ENCODE results near the gene ZNF850. TPM values are rescaled to one million over a fixed set of nuclear protein-coding genes. Genes with fewer than 3 reads are reported as not detected.

The ZNF850 gene
- total and polyA plus RNA-seq, 9 of the 15 experiments (the other 6 are each of a cell fraction or from before 2014, with no cell fraction given), result 1.2 to 13.0 (median 5.9) TPM

DNA sequence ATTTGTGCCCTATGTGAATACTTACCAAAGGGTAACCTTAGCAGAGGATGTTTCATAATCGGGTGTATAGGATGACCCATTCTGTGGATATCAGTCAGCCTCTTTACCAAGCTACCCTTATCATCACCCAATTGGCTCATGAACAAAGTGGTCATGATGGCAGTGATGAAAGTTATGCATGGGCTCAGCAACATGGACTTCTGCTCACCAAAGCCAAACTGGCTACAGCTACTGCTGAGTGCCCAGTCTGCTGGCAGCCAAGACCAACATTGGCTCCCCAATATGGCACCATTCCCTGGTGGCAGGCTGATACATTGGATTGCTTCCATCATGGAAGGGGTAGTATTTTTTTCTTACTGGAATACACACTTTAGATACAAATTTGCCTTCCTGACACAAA is 100.2 kb downstream of the ZNF850 start:
- no peak for FAIRE-seq
- no TSS peak for BruUV-seq (replicated peaks)
- Histone ChIP-seq H3K27ac (ENCODE audit: extremely low read depth, low read depth, low read length) (no peak overlapping the region), H3K9ac (ENCODE audit: insufficient read depth in 1 of 2, low read depth in 2 of 2, low read length in 2 of 2) (no peak overlapping the region), H3K79me2 (ENCODE audit: control insufficient read depth, insufficient read depth, low read length) (no peaks in the 10 kb centered on the region), H3K27me3 (ENCODE audit: control insufficient read depth in 2 of 2, insufficient read depth in 2 of 2, low read length in 2 of 2) (no peaks in the 10 kb centered on the region), H3K36me3 (ENCODE audit: control insufficient read depth, insufficient read depth, low read length) (no peaks in the 10 kb centered on the region), H2AFZ (ENCODE audit: low read depth, low read length) (no peak overlapping the region), H3K4me2 (ENCODE audit: insufficient read depth, low read length) (no peak overlapping the region), H3K4me1 (replicated peaks in 1 of 2; ENCODE audit: control insufficient read depth in 2 of 2, insufficient read depth in 2 of 2, low read length in 2 of 2) (no peaks in the 10 kb centered on the region), H4K20me1 (replicated peaks; ENCODE audit: control insufficient read depth, insufficient read depth, low read length) (no peaks in the 10 kb centered on the region), H3K9me3 (replicated peaks; ENCODE audit: control insufficient read depth, insufficient read depth, low read depth, low read length) (no peaks in the 10 kb centered on the region; the same call in 1 of the 2 replicates), H3K9me1 (ENCODE audit: control insufficient read depth, insufficient read depth, low read length) (no peaks in the 10 kb centered on the region), H3K4me3 (no peak overlapping the region)
- no peak for ATAC-seq
- intact Hi-C loops (cut with micrococcal nuclease), result no loop called here
- DNase-seq (ENCODE audit: extremely low read depth in 1 of 4, low spot score in 3 of 4), result no peak
- POLR2A ChIA-PET, result interaction anchor here (0.6 kb wide), 1 partner anchor 99 kb away, joined by 3 read pairs; the partner anchor contains the start of gene ZNF529
- TF ChIP-seq FUS (optimal IDR thresholded peaks at IDR 0.05; ENCODE audit: low read depth, low read length), result no peak
- no peak for TF ChIP-seq PML (IDR thresholded peaks at IDR 0.05; ENCODE audit: low read length)
- TF ChIP-seq ARID2 (IDR thresholded peaks at IDR 0.05), result no peak
- no peak for TF ChIP-seq HIVEP1 (CRISPR knock-in tag; IDR thresholded peaks at IDR 0.05)
- no peak for TF ChIP-seq XRCC4 (IDR thresholded peaks at IDR 0.05; ENCODE audit: extremely low read depth, insufficient read depth, insufficient read length)
- TF ChIP-seq MTA2 (IDR thresholded peaks at IDR 0.05; ENCODE audit: low read depth), result no peak
- no peak for TF ChIP-seq MAFG (tag; conservative IDR thresholded peaks at IDR 0.05)
- TF ChIP-seq RBM25 (IDR thresholded peaks at IDR 0.05; ENCODE audit: low read depth, low read length, severe bottlenecking), result no peak
- TF ChIP-seq ZC3H8 (IDR thresholded peaks at IDR 0.05), result no peak
- TF ChIP-seq MYC (IDR thresholded peaks at IDR 0.05; ENCODE audit: low read depth, low read length), result no peak
- TF ChIP-seq MYC (CRISPR knock-in tag; IDR thresholded peaks at IDR 0.05; ENCODE audit: borderline replicate concordance, low read depth), result no peak
- TF ChIP-seq SRSF7 (optimal IDR thresholded peaks at IDR 0.05; ENCODE audit: low read depth, low read length), result no peak
- TF ChIP-seq HSF4 (CRISPR knock-in tag; IDR thresholded peaks at IDR 0.05; ENCODE audit: borderline replicate concordance), result no peak
- 0% methylated on average over 1 of the region's 1 CpG for WGBS (ENCODE audit: insufficient coverage, low coverage, missing lambda C conversion rate)
- in situ Hi-C loops (cut with MboI), result no loop called here
- CTCF ChIA-PET (ENCODE audit: low intra/inter-chr PET ratio), result no interaction called here

All from K562 (cell line).